Neural cell (in vitro differentiated cells): ENCODE results near the gene CHRNA4.

ENCODE experiments used
- EP300 ChIP-seq: fragments of 450-650 bp; conservative IDR thresholded peaks from 2 replicates; pipeline ENCODE4 v1.6.1; 2014; ENCODE audit warnings: antibody characterized with exemption, mild to moderate bottlenecking, moderate library complexity; ENCODE audit not compliant: poor library complexity, severe bottlenecking
- EZH2 ChIP-seq: fragments of 200-600, 300-800 bp; shearing (Covaris generic), sonication (generic); IDR thresholded peaks from 2 replicates; pipeline ENCODE4 v1.6.1; 2014; ENCODE audit warnings: antibody characterized with exemption, low read length, borderline replicate concordance, mild to moderate bottlenecking; ENCODE audit not compliant: insufficient read depth, poor library complexity, severe bottlenecking
- POLR2AphosphoS5 ChIP-seq: IDR thresholded peaks from 2 replicates; pipeline ENCODE4 v1.6.1; 2012
- TF ChIP-seq, protein P1 (sequence below): fragments of 450-650 bp; IDR thresholded peaks from 2 replicates; pipeline ENCODE4 v1.5.1; 2014; ENCODE audit warnings: antibody characterized with exemption, mild to moderate bottlenecking, moderate library complexity; ENCODE audit not compliant: poor library complexity, severe bottlenecking

GRCh38 chr20:63354636-63355350, 6.4 kb downstream of the CHRNA4 start:
- TF ChIP-seq, protein P1, sequence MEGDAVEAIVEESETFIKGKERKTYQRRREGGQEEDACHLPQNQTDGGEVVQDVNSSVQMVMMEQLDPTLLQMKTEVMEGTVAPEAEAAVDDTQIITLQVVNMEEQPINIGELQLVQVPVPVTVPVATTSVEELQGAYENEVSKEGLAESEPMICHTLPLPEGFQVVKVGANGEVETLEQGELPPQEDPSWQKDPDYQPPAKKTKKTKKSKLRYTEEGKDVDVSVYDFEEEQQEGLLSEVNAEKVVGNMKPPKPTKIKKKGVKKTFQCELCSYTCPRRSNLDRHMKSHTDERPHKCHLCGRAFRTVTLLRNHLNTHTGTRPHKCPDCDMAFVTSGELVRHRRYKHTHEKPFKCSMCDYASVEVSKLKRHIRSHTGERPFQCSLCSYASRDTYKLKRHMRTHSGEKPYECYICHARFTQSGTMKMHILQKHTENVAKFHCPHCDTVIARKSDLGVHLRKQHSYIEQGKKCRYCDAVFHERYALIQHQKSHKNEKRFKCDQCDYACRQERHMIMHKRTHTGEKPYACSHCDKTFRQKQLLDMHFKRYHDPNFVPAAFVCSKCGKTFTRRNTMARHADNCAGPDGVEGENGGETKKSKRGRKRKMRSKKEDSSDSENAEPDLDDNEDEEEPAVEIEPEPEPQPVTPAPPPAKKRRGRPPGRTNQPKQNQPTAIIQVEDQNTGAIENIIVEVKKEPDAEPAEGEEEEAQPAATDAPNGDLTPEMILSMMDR, result no peak
- TF ChIP-seq EP300, result no peak
- TF ChIP-seq POLR2AphosphoS5, result no peak
- no peak for TF ChIP-seq EZH2
